Activated T-helper 1 cell treated with anti-CD3 and anti-CD28 coated beads, Interleukin-2, amount 50 U/mL, for 16 hours (primary cell): ENCODE measurements around the gene PSMB10.

ENCODE experiments used
- DNase-seq, 2 donors: peaks; one replicate each; pipeline ENCODE4 v3.0.0-alpha.2; 2020; ENCODE audit warnings: low read depth in 1 of 2, low spot score in 1 of 2

Gene PSMB10

DNA sequence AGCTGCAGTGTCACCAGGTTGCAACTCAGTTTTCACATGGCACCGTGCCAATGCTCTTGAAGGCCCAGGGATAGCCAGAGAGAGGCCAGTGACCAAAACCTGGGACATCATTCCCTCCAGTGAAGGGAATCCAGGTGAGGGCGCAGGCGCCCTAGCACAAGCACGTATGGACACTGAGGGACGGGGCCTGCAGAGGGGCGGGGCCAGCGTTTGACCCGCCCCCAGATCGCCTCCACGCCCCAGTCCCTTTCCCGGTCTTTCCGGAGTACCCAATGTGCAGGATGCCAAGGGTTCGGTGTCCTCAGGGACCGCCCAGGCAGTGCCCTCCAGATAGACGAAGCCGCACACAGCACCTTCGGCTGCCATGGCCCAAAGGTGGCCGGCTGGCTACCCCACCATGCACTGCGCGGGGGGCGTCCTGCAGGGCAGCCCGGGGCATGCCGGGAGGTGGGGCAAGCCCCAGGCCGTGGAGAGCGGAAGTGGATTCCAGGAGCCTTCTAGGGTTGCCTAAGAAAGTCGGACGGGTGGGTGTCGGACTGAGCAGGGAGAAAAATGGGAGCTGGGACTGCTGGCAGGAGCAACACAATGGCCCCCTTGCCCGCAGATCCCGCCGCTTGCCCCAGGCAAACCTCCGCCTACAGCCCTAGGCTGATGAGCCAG is 27.1 kb upstream of the PSMB10 start:
- DNase-seq: no peak

DNA sequence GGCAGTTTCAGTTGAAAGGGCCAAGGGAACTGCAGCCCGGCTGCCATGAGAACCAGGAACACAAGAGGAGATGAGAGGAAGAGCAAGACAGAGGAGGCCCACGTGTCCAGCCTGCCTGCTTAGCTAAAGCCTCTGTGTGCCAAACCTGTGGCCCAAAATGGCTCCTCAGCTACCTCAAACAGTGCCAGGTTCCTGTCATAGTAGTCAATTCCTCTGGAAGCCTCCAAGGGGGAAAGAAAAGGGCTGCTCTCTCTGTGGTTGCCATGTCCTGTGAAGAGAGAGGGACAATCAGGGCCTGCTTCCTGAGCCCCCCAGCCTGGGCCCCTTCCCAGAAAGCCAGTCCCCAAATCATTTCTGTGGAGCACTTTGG is 26.6 kb upstream of the PSMB10 start:
- no peak for DNase-seq

GRCh38 chr16:67962135-67962534 is 25.5 kb upstream of the PSMB10 start:
- no peak for DNase-seq

- DNase-seq: no peak
Measured at GRCh38 chr16:67961551-67961957, 24.9 kb upstream of the PSMB10 start.

- DNase-seq: no peak
Measured at GRCh38 chr16:67959536-67960329, 23.1 kb upstream of the PSMB10 start.

DNA sequence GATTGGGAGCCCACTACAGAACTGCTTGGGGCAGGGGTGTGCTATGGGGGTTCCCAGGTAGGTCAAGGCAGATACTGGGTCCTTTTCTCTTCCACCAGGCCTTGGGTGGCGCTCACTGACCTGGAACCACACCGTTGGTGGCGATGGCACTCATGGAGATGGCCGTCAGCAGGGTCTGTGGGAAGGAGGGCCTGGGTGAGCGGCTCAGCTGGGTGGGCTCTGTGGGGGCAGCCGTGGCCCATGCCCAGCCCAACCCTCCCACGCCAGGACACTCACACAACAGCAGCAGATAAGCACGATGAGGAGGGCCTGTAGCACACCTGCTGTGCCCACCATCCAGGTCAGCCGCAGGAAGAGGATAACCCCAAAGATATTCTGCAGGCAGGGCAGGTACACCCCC is 21.0 kb upstream of the PSMB10 start:
- DNase-seq: no peak

GRCh38 chr16:67954421-67955196 is 18.0 kb upstream of the PSMB10 start:
- no peak for DNase-seq

DNA sequence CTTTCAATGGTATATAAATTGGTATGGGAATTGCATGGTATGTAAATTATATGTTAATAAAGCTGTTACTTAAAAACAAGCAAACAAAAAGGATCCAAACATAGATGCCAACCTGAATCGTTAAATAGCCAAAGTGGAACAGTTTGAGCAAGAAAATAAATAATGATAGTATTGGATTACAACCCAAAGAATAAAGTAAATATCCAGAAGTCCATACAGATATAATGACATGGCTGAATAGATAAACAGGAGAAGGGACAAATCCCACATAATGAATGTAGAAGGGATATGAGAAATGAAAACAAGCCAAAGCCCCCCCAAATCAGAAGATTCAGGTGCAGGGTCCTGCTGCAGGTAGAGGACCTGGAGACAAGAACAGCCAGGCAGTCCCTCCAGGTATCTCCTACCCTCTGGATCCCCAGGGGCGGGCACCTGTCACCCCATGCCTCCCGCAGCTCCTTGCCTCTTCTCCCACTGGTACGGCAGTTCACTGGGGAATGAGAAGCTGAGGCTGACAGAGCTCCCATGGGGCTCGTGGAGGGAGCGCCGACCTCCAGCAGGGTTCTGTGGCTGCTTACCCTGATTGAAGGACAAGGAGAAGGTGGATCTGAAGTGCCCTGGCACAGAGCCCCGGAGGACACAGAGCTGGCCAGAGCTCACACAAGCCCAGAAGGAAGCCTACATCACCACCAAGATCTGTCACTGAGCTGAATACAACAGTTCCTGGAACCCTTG is 17.2 kb upstream of the PSMB10 start:
- no peak for DNase-seq

DNA sequence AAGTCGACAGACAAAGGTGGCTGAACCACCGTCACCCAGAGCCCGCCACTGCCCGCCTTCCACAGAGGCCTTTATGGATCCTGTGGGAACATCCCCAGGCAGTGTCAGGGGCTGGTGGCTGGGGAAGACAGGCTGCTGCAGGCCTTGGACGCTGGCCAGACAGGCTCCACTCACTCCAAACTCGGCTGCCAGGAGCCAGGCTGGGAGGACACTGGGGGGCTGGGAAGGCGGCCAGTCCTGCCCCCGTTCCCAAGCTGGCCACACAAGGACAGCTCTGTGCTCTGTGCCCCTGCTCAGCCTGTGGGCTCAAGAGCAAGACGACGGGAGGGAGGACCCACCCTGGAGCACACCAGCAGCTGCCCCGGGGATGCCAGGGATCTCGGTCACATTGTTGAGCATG is 14.8 kb upstream of the PSMB10 start:
- no peak for DNase-seq

- no peak for DNase-seq
Measured at GRCh38 chr16:67950335-67950843, 13.7 kb upstream of the PSMB10 start.

GRCh38 chr16:67949645-67950044 is 13.0 kb upstream of the PSMB10 start:
- DNase-seq: no peak

DNA sequence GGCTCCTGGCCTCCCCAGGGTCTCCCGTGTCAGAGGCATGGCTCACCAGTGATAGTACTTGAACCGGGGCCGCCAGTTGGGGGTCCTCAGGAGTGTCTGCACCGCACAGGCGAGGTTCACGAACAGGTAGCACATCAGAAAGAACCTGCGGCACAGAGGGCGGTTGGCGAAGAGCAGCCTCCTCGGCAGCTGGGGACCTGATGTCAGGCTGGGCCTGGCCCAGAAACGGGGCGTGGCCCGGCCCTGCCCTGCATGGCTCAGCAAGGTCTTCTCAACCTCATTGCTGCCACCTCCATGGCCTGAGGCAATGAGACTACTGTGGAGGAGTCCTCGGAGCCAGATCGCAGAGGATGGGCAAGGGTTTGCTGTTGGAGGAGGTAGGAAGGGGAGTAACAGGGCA is 11.4 kb upstream of the PSMB10 start:
- DNase-seq: no peak

- DNase-seq: no peak
Measured at GRCh38 chr16:67946966-67947558, 10.4 kb upstream of the PSMB10 start.

- no peak for DNase-seq
Measured at GRCh38 chr16:67946128-67946569, 9.5 kb upstream of the PSMB10 start.

GRCh38 chr16:67945392-67945933 is 8.8 kb upstream of the PSMB10 start:
- no peak for DNase-seq

GRCh38 chr16:67944690-67945391 is 8.2 kb upstream of the PSMB10 start:
- DNase-seq: no peak

GRCh38 chr16:67943619-67944504 is 7.2 kb upstream of the PSMB10 start, which contains the start of gene LCAT:
LCAT (minus strand) TSS chr16:67944120; CDS start chr16:67944101, 19 bp downstream.
- no peak for DNase-seq

DNA sequence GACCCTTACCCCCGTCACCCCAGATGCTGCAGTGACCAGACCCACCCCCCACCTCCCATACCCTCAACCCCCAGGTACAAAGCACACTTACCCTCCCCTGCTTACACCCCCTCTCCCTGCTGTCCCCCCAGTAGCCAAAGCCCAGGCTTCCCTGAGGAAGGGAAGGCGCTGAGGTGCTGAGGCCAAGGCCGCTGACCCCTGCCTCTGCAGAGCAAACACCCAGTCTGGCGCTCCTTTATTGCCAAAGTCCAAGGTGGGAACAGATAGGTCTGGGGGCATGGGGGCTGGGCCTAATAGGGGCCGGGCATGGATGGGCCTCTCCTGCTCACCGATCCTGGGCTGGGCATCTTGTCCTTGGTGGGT is 6.6 kb upstream of the PSMB10 start:
- no peak for DNase-seq
